PC-3 (cell line): ENCODE data around the gene TRA2B.

Experiments
- EZH2 ChIP-seq: fragments of 300-600 bp; sonication (generic); IDR thresholded peaks from one replicate; pipeline ENCODE4 v1.6.1; 2017; ENCODE audit warnings: antibody characterized with exemption, mild to moderate bottlenecking, low read length; ENCODE audit not compliant: unreplicated experiment
- TF ChIP-seq, protein P1 (sequence below): fragments of 300-600 bp; sonication (generic); conservative IDR thresholded peaks from 2 replicates; pipeline ENCODE4 v1.5.1; 2017; ENCODE audit warnings: antibody characterized with exemption, low read depth, mild to moderate bottlenecking, low read length

DNA sequence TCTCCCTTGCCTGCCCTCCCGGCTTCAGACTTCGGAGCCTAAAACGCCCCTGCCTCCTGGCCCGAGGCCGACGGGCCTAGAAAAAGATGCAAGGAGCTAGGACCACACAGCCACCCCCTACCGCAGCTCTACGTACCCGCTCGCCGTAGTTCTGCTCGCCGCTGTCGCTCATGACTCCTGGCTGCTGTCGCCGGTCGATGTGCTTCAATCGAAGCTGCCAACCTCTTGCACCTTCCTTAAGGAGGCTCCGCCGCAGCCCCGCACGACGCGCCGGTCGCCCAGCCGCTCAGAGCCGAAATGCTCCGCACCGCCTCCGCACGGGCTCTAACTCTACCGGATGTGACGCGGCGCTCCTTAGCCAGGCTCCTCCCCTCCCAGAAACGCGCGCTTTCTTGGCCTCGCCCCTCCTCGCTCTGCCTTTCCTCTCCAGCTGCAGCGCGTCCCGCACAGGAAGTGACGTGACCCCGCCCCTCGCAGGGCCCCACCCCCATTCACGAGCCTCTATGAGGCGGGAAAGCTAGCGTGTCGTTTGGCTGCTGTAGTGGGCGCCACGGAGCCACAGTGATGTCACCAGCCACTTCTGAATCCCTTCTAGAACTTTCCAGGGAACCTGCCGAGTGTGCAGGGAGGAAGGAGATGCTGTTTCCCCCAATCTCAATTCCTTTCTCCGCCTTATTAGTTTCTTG is at the start of gene TRA2B:
- no peak for TF ChIP-seq EZH2
- TF ChIP-seq, protein P1, sequence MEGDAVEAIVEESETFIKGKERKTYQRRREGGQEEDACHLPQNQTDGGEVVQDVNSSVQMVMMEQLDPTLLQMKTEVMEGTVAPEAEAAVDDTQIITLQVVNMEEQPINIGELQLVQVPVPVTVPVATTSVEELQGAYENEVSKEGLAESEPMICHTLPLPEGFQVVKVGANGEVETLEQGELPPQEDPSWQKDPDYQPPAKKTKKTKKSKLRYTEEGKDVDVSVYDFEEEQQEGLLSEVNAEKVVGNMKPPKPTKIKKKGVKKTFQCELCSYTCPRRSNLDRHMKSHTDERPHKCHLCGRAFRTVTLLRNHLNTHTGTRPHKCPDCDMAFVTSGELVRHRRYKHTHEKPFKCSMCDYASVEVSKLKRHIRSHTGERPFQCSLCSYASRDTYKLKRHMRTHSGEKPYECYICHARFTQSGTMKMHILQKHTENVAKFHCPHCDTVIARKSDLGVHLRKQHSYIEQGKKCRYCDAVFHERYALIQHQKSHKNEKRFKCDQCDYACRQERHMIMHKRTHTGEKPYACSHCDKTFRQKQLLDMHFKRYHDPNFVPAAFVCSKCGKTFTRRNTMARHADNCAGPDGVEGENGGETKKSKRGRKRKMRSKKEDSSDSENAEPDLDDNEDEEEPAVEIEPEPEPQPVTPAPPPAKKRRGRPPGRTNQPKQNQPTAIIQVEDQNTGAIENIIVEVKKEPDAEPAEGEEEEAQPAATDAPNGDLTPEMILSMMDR, result peak; percentile 31
